Activated CD8-positive, alpha-beta memory T cell treated with anti-CD3 and anti-CD28 coated beads, Interleukin-2, amount 50 U/mL, for 24 hours (primary cell): ENCODE results near the gene SMC3.

Experiments used
- DNase-seq: peaks from one replicate; pipeline ENCODE4 v3.0.0-alpha.2; 2020; ENCODE audit errors: extremely low read depth

The SMC3 gene

GRCh38 chr10:110544958-110545537 is 22.4 kb upstream of the SMC3 start:
- no peak for DNase-seq

- DNase-seq, result no peak
Measured at GRCh38 chr10:110546077-110546476, 21.4 kb upstream of the SMC3 start.

DNA sequence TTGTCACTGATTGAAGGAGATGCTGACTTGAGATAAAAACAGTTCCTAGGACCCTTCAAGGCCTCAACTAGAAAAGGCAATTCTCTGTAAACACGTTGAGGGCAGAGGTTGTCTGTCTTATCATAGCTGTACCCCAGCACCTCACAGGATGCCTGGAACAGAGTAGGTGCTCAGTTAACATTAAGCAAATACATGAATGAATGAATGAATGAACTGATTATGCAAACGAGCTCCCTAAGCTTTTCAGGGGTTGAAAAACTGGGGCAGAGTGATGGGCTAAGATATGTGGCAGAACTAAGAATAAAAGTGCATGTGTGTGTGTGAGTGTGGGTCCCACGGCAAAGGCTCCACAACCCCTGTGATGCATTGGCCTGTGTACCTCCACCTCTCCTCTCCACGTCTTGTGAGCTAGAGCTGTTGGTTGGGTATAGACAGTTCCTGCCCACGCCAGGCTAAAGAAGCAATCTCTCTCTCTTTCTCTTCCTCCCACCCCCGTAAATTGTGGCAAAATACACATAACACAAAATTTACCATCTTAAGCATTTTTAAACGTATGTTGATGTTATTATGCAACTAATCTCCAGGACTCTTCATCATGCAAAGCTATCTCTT is 20.9 kb upstream of the SMC3 start:
- DNase-seq, result no peak

GRCh38 chr10:110547139-110547761 is 20.2 kb upstream of the SMC3 start:
- DNase-seq, result no peak

- no peak for DNase-seq
Measured at GRCh38 chr10:110548002-110548401, 19.5 kb upstream of the SMC3 start.

DNA sequence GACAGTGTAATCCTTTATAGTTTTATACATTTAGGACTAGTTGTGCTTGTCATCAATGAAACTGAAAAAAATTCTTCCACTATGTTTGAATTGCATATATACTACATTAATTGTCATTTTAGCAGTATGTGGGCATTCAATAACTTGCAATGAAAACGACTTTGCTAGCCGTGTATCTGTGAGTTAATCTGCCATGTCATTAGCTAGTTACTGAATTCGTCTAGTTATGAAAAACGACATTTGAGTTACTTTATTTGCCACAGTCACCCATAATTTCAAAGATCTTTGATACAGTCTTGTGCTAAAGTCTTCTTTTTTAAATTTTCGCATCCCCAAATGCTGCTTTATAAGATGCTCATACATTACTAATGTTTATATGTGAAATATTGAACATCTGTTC is 18.3 kb upstream of the SMC3 start:
- no peak for DNase-seq

GRCh38 chr10:110553905-110554304 is 13.6 kb upstream of the SMC3 start:
- no peak for DNase-seq

DNA sequence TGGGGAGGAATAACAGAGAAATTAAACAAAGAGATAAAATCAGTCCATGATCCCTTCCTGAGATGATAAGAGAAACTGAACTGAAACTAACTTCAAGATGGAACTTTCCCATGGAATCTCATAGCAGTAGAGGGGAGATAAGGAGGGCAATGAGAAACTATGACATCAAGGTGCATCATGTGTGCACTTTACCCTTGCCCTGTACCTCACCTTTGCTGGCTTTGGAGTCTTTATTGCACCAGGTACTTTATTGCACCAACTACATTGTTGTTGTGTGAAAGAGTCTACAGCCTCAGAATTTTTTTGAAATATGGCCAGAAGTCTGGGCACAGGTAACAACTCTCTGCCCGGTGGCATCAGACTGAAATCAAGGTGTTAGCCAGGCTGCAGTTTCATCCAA is 11.2 kb upstream of the SMC3 start:
- no peak for DNase-seq

DNA sequence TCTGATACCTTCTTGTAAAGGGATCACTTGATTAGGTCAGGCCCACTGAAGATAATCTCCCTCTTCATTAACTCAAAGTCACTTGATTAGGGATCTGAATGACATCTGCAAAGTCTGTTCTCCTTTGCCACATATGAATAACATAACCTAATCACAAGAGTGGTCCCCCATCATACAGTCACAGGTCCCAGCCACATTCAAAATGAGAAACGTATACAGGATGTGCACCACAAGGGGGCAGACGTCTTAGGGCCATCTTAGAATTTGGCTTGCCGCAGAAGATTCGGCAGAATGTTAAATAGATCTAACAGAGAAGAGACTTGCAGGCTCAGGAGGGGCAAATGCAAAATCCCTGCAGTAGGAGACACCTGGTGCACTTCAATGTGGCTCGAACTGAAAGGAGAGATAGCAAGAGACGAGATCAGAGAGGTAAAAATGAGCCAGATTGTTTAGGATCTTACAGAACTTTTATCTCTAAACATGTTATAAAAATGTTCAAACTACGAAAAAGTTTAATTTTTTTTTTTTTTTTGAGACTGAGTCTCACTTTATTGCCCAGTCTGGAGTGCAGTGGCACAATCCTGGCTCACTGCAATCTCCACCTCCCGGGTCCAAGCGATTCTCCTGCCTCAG is 10.4 kb upstream of the SMC3 start:
- peak; percentile 44 for DNase-seq

DNA sequence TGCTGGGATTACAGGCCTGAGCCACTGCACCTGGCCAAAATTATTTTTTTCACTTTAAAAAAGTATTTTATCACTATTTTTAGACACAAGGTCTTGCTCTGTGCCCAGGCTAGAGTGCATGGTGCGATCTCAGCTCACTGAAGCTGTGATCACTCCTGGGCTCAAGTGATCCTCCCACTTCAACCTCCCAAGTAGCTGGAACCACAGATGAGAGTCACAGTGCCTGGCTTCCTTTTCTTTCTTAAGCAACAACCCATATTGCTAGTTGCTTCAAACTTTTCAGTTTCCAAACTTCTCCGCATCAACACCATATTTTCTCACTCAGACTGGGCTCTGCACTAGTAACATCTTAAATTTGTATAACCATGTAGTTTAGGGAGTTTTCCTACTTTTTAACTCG is 9.5 kb upstream of the SMC3 start:
- no peak for DNase-seq

- DNase-seq, result no peak
Measured at GRCh38 chr10:110560012-110560411, 7.5 kb upstream of the SMC3 start.

DNA sequence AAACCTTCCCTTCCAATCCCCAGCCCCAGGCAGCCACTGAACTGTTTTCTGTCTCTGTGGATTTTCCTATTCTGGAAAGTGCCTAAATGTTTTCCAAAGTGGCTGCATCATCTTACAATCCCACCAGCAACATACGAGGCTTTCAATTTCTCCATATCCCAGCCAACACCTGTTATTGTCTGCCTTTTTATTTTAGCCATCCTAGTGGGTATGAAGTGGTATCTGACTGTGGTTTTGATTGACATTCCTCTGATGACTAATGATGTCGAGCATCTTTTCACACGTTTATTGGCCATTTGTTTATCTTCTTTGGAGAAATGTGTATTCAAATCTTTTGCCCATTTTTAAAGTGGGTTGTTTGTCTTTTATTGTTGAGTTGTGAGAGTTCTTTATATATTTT is 6.2 kb upstream of the SMC3 start:
- no peak for DNase-seq

DNA sequence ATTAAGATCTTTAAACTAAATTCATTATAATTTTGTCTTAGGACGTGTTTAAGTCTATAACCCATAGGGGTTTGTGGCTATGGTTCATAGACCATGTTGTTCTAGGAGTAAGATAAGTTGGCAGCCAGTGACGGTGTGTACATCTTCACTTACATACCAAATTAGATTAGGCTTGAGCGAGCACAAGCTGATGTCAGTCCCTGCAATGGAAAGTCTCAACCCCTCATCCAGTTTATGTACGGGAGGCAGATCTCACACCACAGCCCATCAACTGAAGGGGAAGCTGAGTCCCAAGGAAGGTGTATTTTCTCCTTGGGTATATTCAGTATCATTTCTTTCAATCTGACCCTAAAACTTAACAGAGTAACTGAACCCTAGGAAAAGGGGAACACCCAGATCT is 5.1 kb upstream of the SMC3 start:
- no peak for DNase-seq

GRCh38 chr10:110563132-110563531 is 4.4 kb upstream of the SMC3 start:
- DNase-seq, result no peak

- DNase-seq, result no peak
Measured at GRCh38 chr10:110566472-110567200, 859 bp upstream of the SMC3 start.

DNA sequence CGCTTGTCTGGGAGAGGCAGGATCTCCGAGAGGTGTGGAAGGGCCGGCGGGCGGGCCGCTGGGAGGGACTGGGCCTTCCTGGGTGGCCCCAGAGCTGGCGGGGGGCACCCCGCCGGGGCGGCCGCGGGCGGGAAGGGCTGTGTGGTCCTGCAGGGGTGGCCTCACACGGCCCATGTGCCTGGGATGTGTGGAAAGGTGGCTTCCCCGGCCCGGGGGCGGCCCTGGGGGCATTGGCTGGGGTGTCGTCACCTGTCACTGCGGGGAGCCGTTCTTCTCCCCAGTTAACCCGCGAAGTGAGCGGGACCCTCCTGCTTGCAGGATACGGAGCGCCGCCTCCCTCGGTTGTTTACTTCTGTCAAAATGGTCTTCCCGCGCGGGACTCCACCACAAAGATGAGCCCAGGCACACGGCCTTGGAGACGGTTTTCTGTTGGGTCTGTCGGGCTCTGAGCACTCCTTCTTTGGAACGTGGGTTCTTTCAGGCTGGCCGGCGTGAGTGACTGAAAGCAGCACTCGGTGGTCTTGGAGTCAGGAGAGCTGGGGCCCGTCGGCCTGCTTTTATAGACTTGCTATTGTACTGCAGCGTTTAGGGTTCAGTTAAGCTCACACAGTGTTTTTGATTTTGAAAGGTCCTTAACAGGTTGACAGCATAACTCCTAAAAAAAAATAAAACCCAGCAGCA is 700 bp downstream of the SMC3 start:
- peak; percentile 25 for DNase-seq

DNA sequence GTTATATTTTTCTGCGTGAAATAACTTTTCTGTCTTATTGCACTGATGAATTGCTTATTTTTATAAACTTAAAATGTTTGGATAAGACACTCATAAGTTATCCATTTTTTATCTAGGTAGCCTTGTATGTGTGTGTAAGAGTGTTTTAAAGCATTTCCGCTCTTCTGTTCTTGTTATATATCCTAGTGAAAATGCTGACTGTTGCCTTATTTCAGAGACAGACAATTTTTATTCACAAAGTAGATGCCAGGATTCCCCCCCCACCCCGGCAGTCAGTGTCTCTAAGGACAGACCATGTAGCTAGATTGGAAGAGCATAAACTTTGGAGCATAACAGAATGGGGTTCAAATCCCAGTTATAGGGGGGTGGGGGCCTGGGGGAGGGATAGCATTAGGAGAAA is 1.6 kb downstream of the SMC3 start:
- DNase-seq, result no peak

- no peak for DNase-seq
Measured at GRCh38 chr10:110569736-110570135, 2.2 kb downstream of the SMC3 start.

- DNase-seq, result no peak
Measured at GRCh38 chr10:110571093-110571743, 3.7 kb downstream of the SMC3 start.

DNA sequence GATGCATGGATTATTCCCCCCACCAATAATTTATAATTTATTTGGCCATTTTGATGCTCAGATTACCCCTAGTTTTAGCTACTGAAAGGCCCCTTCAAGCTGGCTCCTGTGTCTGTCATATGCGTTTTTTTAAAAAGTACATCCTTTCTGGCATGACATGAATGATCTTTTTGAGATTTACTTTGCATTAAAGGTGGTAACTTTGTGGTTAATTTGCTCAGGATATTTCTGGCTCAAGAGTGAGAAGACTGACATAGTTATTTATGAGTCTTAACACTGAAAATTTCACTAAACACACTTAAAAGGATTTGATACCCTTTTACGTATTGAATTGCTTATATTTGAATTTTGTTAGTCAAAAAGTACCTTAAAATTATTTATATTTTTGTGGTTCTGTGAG is 5.4 kb downstream of the SMC3 start:
- DNase-seq, result no peak

- DNase-seq, result no peak
Measured at GRCh38 chr10:110574420-110574819, 6.9 kb downstream of the SMC3 start.
